HCT116 (cell line): ENCODE data around the gene STAP2. TPM values are rescaled to one million over a fixed set of nuclear protein-coding genes. Genes with fewer than 3 reads are reported as not detected.
A peak's percentile ranks its signal among the peaks of the same experiment; 100 is the strongest.
"Not testable (repeated sequence)": the region's sequence is repeated elsewhere in the genome, so short reads cannot be mapped to it uniquely, and the experiment has no call there.

Experiments
- ATAC-seq: fragments of 200-7000 bp; cut with Tn5 transposase; 2 replicates; pipeline ENCODE4 v1.9.1; 2020; ENCODE audit warnings: mild to moderate bottlenecking, moderate library complexity
- BruUV-seq: library from RNA; stranded (reverse); fragments of 400-500 nt; replicated peaks from 2 replicates; lab custom pipeline; 2021; lab: Mats Ljungman, UMichigan
- CTCF ChIA-PET: fragments of 300-600 bp; sonication (Branson Sonifier 250); formaldehyde crosslinking; loops from one replicate; lab custom pipeline; 2021; ENCODE audit warnings: antibody characterized with exemption; lab: Charles Lee
- POLR2A ChIA-PET: fragments of 300-600, 350-600 bp; sonication (Branson Sonifier 250); formaldehyde crosslinking; loops from one replicate; lab custom pipeline; 2021; ENCODE audit warnings: antibody characterized with exemption; lab: Charles Lee
- RAD21 ChIA-PET, 2 experiments: fragments of 300-600 bp; sonication (Branson Sonifier 250); formaldehyde crosslinking; loops; one replicate each; lab custom pipeline; 2023; ENCODE audit warnings: low total read pairs in 2 of 2; ENCODE audit not compliant: uncharacterized antibody in 2 of 2, unreplicated experiment in 2 of 2, low non-redundant PET in 1 of 2; lab: Charles Lee
- DNase-seq: peaks from one replicate; pipeline ENCODE4 v3.0.0-alpha.2; 2010; ENCODE audit warnings: low read depth, low spot score
- H2AFZ ChIP-seq: fragments of 200-600 bp; shearing (Covaris generic), sonication (generic); 2 replicates; pipeline ENCODE4 v1.6.1; 2017; ENCODE audit warnings: low read depth, mixed run types, mixed read lengths, antibody characterized with exemption, low read length; ENCODE audit not compliant: poor library complexity, severe bottlenecking
- H3K27ac ChIP-seq: 2 replicates; pipeline ENCODE4 v1.5.1; 2012; ENCODE audit warnings: low read depth, low read length
- H3K27me3 ChIP-seq: fragments of 200-600 bp; sonication (generic); 2 replicates; pipeline ENCODE4 v1.6.1; 2016; ENCODE audit warnings: mixed run types, low read length, mixed read lengths; ENCODE audit not compliant: insufficient read depth
- H3K36me3 ChIP-seq, 2 experiments: fragments of 200-500 bp in 1 of 2; fragments of 200-600 bp in 1 of 2; sonication (Bioruptor generic) in 1 of 2; sonication (generic) in 1 of 2; 2 replicates each; pipeline versions ENCODE4 v1.5.1 to v1.6.1; 2014 to 2016; ENCODE audit warnings: low read length in 2 of 2, inconsistent platforms in 1 of 2, mixed read lengths in 1 of 2, mixed run types in 1 of 2; ENCODE audit not compliant: insufficient read depth in 2 of 2, control insufficient read depth in 1 of 2
- H3K4me1 ChIP-seq, 2 experiments: fragments of 200-600 bp in 1 of 2; sonication (generic) in 1 of 2; 2 replicates each; pipeline versions ENCODE4 v1.5.1 to v1.6.1; 2012 to 2017; ENCODE audit warnings: low read length in 2 of 2, inconsistent platforms in 1 of 2, mild to moderate bottlenecking in 1 of 2, mixed read lengths in 1 of 2, mixed run types in 1 of 2, moderate library complexity in 1 of 2; ENCODE audit not compliant: insufficient read depth in 2 of 2, control insufficient read depth in 1 of 2
- H3K4me2 ChIP-seq: fragments of 200-600 bp; sonication (generic); 2 replicates; pipeline ENCODE4 v1.6.1; 2017; ENCODE audit warnings: mixed run types, low read length, mixed read lengths
- H3K4me3 ChIP-seq, 2 experiments: fragments of 200-600 bp in 1 of 2; sonication (generic) in 1 of 2; replicated peaks in 1 of 2; 2 replicates each; pipeline ENCODE4 v1.5.1; 2011 to 2016; ENCODE audit warnings: low read length in 2 of 2, control low read depth in 1 of 2, low read depth in 1 of 2, mild to moderate bottlenecking in 1 of 2, mixed read lengths in 1 of 2, mixed run types in 1 of 2
- H3K79me2 ChIP-seq: fragments of 200-600 bp; sonication (generic); 2 replicates; pipeline ENCODE4 v1.6.1; 2017; ENCODE audit warnings: mild to moderate bottlenecking, mixed run types, low read length, moderate library complexity, mixed read lengths; ENCODE audit not compliant: insufficient read depth
- H3K9ac ChIP-seq: fragments of 200-600 bp; sonication (generic); 2 replicates; pipeline ENCODE4 v1.6.1; 2016; ENCODE audit warnings: low read length, mixed read lengths
- H3K9me2 ChIP-seq: fragments of 200-600 bp; sonication (generic), shearing (Covaris generic); 2 replicates; pipeline ENCODE4 v1.6.1; 2017; ENCODE audit warnings: mixed run types, mild to moderate bottlenecking, moderate library complexity; ENCODE audit not compliant: insufficient read depth
- H3K9me3 ChIP-seq, 2 experiments: fragments of 200-500 bp in 1 of 2; fragments of 200-600 bp in 1 of 2; sonication (Bioruptor generic) in 1 of 2; sonication (generic) in 1 of 2; 2 replicates each; pipeline ENCODE4 v1.6.1; 2014 to 2017; ENCODE audit warnings: low read length in 2 of 2, mixed read lengths in 2 of 2, inconsistent platforms in 1 of 2, low read depth in 1 of 2, mild to moderate bottlenecking in 1 of 2, mixed run types in 1 of 2, moderate library complexity in 1 of 2; ENCODE audit not compliant: control insufficient read depth in 1 of 2, insufficient read depth in 1 of 2
- H4K20me1 ChIP-seq: fragments of 200-600 bp; sonication (generic), shearing (Covaris generic); 2 replicates; pipeline ENCODE4 v1.6.1; 2017; ENCODE audit warnings: mixed run types, mild to moderate bottlenecking, moderate library complexity; ENCODE audit not compliant: insufficient read depth
- ELF1 ChIP-seq: IDR thresholded peaks from 2 replicates; pipeline ENCODE4 v1.6.1; 2012; ENCODE audit warnings: low read depth, borderline replicate concordance
- EZH2 ChIP-seq: fragments of 200-600 bp; sonication (generic); IDR thresholded peaks from 2 replicates; pipeline ENCODE4 v1.6.1; 2017; ENCODE audit warnings: antibody characterized with exemption, mixed run types
- EZH2phosphoT487 ChIP-seq: fragments of 200-600 bp; IDR thresholded peaks from 2 replicates; pipeline ENCODE4 v1.6.1; 2018; ENCODE audit warnings: antibody characterized with exemption, borderline replicate concordance
- JUND ChIP-seq: IDR thresholded peaks from 2 replicates; pipeline ENCODE4 v1.6.1; 2012
- POLR2A ChIP-seq: IDR thresholded peaks from 2 replicates; pipeline ENCODE4 v1.7.0; 2011; ENCODE audit warnings: borderline replicate concordance; ENCODE audit not compliant: insufficient read depth, insufficient read length; ENCODE audit errors: extremely low read depth
- SIN3A ChIP-seq: IDR thresholded peaks from 2 replicates; pipeline ENCODE4 v1.6.1; 2012; ENCODE audit warnings: low read depth
- TCF7L2 ChIP-seq: IDR thresholded peaks from 2 replicates; pipeline ENCODE4 v1.7.0; 2011; ENCODE audit warnings: borderline replicate concordance, inconsistent platforms; ENCODE audit not compliant: insufficient read depth, insufficient read length; ENCODE audit errors: extremely low read depth
- YY1 ChIP-seq: IDR thresholded peaks from 2 replicates; pipeline ENCODE4 v1.6.1; 2011; ENCODE audit warnings: low read length, low read depth, moderate library complexity, mild to moderate bottlenecking; ENCODE audit not compliant: insufficient replicate concordance; ENCODE audit errors: extremely low read depth
- ZFX ChIP-seq: fragments of 450-650 bp; IDR thresholded peaks from 2 replicates; pipeline ENCODE4 v1.6.1; 2017
- intact Hi-C: fragments of 100-400 bp; cut with micrococcal nuclease; formaldehyde crosslinking; loops from 2 replicates; pipeline ENCODE4 v1.10.0; 2022
- total RNA-seq: library from RNA; stranded (reverse); gene quantifications from one replicate; pipeline ENCODE4 v1.2.1, GENCODE V29; 2021; ENCODE audit not compliant: unreplicated experiment
- TF ChIP-seq, protein P1 (sequence below): IDR thresholded peaks from 2 replicates; pipeline ENCODE4 v1.6.1; 2012
- TF ChIP-seq, protein P2 (sequence below): IDR thresholded peaks from 2 replicates; pipeline ENCODE4 v1.6.1; 2012; ENCODE audit warnings: low read depth

The STAP2 gene
- total RNA-seq, 1 experiment from 2014 or later, result 2.1 TPM

DNA sequence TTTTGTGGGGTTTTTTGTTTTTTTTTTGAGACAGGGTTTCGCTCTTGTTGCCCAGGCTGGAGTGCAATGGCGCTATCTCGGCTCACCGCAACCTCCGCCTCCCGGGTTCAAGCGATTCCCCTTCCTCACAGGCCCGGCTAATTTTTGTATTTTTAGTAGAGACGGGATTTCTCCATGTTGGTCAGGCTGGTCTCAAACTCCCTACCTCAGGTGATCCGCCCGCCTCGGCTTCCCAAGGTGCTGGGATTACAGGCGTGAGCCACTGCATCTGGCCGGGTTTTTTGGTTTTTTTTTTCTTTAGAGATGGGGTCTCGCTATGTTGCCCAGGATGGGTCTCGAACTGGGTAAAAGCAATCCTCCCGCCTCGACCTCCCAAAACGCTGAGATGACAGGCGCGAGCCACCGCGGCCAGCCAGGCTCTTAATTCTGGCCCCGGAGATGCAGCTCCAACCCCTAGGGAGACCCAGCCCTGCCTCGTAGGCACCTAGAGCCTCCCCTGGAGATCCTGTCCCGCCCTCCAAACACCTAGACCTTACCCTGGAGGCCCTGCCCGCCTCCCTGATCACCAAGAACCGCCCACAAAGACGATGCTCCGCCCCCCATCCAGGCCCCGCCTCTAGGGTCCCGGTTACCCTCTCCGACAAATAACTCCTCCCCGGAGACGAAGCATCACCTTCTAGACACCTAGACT lies 9.5 kb downstream of the STAP2 start:
- DNase-seq, CTCF ChIA-PET, RAD21 ChIA-PET, H3K36me3 ChIP-seq, POLR2A ChIA-PET, H2AFZ ChIP-seq, H3K27me3 ChIP-seq, H4K20me1 ChIP-seq, H3K9me3 ChIP-seq, H3K79me2 ChIP-seq, H3K9me2 ChIP-seq: not testable (repeated sequence)
- H3K9ac ChIP-seq, result peak overlapping the region; percentile 81
- peak; percentile 1; the same call in 1 of the 2 replicates for TF ChIP-seq ZFX
- H3K4me1 ChIP-seq, result peaks cover 7 to 20% of the 10 kb centered on the region in 2 experiments
- peak; percentile 54 for ATAC-seq
- H3K4me2 ChIP-seq, result peak overlapping the region; percentile 79
- peak overlapping the region; percentile 69 for H3K27ac ChIP-seq
- TSS peak; percentile 77 for BruUV-seq
- intact Hi-C loops, result loop anchor here (1.0 kb wide), 1 partner anchor 45 kb away; no protein-coding TSS in a partner anchor
- peak overlapping the region; percentile 60 to 63 for H3K4me3 ChIP-seq

DNA sequence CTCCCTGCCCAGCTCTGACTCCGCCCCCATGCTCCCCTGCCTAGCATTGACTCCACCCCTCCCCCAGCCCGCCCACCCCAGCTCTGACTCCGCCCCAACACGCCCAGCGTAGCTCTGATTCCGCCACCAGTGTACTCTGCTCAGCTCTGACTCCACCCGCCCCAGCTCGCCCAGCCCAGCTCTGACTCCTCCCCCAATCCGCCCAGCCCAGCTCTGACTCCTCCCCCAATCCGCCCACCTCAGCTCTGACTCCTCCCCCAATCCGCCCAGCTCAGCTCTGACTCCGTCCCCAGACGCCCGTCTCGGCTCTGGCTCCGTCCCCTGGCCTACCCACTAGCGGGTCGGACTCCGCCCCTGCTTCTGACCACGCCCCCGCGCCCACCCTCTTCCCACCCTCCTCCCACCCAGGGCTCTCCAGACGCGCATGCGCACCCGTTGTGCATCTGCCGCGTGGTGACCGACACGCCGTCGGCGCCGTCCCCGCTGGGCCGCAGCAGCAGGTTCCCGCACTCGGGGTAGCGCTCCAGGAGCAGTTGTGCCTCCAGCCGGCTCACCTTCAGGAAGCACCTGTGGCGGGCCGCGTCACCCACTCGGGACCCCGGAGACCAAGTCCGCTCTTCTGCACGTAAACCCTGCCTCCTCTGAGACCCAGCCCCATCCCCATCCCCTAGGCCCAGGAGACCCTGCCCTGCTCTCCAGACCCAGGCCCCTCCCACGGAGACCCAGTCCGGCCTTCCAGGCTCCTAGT lies 10.2 kb downstream of the STAP2 start:
- Histone ChIP-seq H4K20me1 (no peaks in the 10 kb centered on the region), H3K9me3 (no peaks in the 10 kb centered on the region), H3K9ac (peak overlapping the region; percentile 81), H3K4me1 (peaks cover 7 to 20% of the 10 kb centered on the region in 2 experiments), H3K4me2 (peak overlapping the region; percentile 79), H3K4me3 (peak overlapping the region; percentile 60 to 63), H3K79me2 (no peaks in the 10 kb centered on the region; the same call in 1 of the 2 replicates), H3K27ac (peak overlapping the region; percentile 69), H3K9me2 (no peaks in the 10 kb centered on the region), H3K36me3 (no peaks in the 10 kb centered on the region), H3K27me3 (no peaks in the 10 kb centered on the region), H2AFZ (no peak overlapping the region)
- peak; percentile 84 for ATAC-seq
- BruUV-seq, result no TSS peak
- ChIA-PET RAD21 (interaction anchor here in 1 of 2 experiments (0.5 kb wide), 1 partner anchor 431 kb away, joined by 3 read pairs; no protein-coding TSS in a partner anchor), POLR2A (interaction anchor here (0.9 kb wide), 1 partner anchor 14 kb away, joined by 3 read pairs; no protein-coding TSS in a partner anchor), CTCF (interaction anchor here (0.6 to 1.3 kb wide), 4 partner anchors 15 to 72 kb away, joined by 3 to 8 read pairs (median 6); partner anchors contain the start of genes MPND and SH3GL1)
- intact Hi-C loops, result loop anchor here (1.0 kb wide), 1 partner anchor 46 kb away; no protein-coding TSS in a partner anchor
- peak; percentile 87 for DNase-seq
- TF ChIP-seq TCF7L2, result no peak
- TF ChIP-seq EZH2, result no peak
- no peak for TF ChIP-seq EZH2phosphoT487
- TF ChIP-seq ELF1, result no peak
- no peak for TF ChIP-seq JUND
- TF ChIP-seq YY1, result no peak
- TF ChIP-seq, protein P1, sequence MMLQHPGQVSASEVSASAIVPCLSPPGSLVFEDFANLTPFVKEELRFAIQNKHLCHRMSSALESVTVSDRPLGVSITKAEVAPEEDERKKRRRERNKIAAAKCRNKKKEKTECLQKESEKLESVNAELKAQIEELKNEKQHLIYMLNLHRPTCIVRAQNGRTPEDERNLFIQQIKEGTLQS, result no peak
- TF ChIP-seq SIN3A, result no peak
- peak; percentile 88 for TF ChIP-seq POLR2A
- TF ChIP-seq, protein P2, sequence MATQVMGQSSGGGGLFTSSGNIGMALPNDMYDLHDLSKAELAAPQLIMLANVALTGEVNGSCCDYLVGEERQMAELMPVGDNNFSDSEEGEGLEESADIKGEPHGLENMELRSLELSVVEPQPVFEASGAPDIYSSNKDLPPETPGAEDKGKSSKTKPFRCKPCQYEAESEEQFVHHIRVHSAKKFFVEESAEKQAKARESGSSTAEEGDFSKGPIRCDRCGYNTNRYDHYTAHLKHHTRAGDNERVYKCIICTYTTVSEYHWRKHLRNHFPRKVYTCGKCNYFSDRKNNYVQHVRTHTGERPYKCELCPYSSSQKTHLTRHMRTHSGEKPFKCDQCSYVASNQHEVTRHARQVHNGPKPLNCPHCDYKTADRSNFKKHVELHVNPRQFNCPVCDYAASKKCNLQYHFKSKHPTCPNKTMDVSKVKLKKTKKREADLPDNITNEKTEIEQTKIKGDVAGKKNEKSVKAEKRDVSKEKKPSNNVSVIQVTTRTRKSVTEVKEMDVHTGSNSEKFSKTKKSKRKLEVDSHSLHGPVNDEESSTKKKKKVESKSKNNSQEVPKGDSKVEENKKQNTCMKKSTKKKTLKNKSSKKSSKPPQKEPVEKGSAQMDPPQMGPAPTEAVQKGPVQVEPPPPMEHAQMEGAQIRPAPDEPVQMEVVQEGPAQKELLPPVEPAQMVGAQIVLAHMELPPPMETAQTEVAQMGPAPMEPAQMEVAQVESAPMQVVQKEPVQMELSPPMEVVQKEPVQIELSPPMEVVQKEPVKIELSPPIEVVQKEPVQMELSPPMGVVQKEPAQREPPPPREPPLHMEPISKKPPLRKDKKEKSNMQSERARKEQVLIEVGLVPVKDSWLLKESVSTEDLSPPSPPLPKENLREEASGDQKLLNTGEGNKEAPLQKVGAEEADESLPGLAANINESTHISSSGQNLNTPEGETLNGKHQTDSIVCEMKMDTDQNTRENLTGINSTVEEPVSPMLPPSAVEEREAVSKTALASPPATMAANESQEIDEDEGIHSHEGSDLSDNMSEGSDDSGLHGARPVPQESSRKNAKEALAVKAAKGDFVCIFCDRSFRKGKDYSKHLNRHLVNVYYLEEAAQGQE, result no peak
